ENCODE results near the gene CHD2.

CHD2 gene

GRCh38 chr15:92885224-92886041 lies 14.7 kb upstream of the CHD2 start:
- DNase-seq = no peak

- no peak for DNase-seq
Measured at GRCh38 chr15:92886042-92886537, 14.0 kb upstream of the CHD2 start.

GRCh38 chr15:92886815-92887214 lies 13.3 kb upstream of the CHD2 start:
- DNase-seq = no peak

- no peak for DNase-seq
Measured at GRCh38 chr15:92887869-92888268, 12.3 kb upstream of the CHD2 start.

- no peak for DNase-seq
Measured at GRCh38 chr15:92889390-92890107, 10.6 kb upstream of the CHD2 start.

- no peak for DNase-seq
Measured at GRCh38 chr15:92891533-92892200, 8.5 kb upstream of the CHD2 start.

GRCh38 chr15:92892201-92892555 lies 7.9 kb upstream of the CHD2 start:
- DNase-seq = no peak

GRCh38 chr15:92893200-92893599 lies 6.9 kb upstream of the CHD2 start:
- no peak for DNase-seq

GRCh38 chr15:92896561-92896960 lies 3.6 kb upstream of the CHD2 start:
- DNase-seq = no peak

GRCh38 chr15:92897620-92898019 lies 2.5 kb upstream of the CHD2 start:
- no peak for DNase-seq

GRCh38 chr15:92898988-92899582 lies 1.0 kb upstream of the CHD2 start:
- no peak for DNase-seq

- no peak for DNase-seq
Measured at GRCh38 chr15:92899601-92899947, 550 bp upstream of the CHD2 start.

GRCh38 chr15:92900731-92901071 lies 577 bp downstream of the CHD2 start:
- no peak for DNase-seq

- DNase-seq = no peak
Measured at GRCh38 chr15:92901072-92901761, 1.1 kb downstream of the CHD2 start.

- DNase-seq = no peak
Measured at GRCh38 chr15:92901995-92902394, 1.9 kb downstream of the CHD2 start.

GRCh38 chr15:92902737-92903593 lies 2.8 kb downstream of the CHD2 start:
- DNase-seq = no peak

- DNase-seq = no peak
Measured at GRCh38 chr15:92903631-92903965, 3.5 kb downstream of the CHD2 start.

GRCh38 chr15:92903966-92904721 lies 4.0 kb downstream of the CHD2 start:
- peak; percentile 96 for DNase-seq

- DNase-seq = no peak
Measured at GRCh38 chr15:92904722-92905571, 4.8 kb downstream of the CHD2 start.

GRCh38 chr15:92906020-92906419 lies 5.9 kb downstream of the CHD2 start:
- no peak for DNase-seq
